ENCODE results near the gene MTUS2.

- no peak for TF ChIP-seq YY1 (IDR thresholded peaks at IDR 0.05; ENCODE audit: insufficient read depth, insufficient read length)
- TF ChIP-seq ZNF274 (IDR thresholded peaks at IDR 0.05; ENCODE audit: low read depth, low read length), result no peak
- no peak for TF ChIP-seq SUZ12 (IDR thresholded peaks at IDR 0.05; ENCODE audit: extremely low read depth, insufficient read depth, insufficient read length)
Measured at GRCh38 chr13:28935104-28935503, 115.0 kb downstream of the MTUS2 start.
